HG02610 (cell line): Measurements from ENCODE around the gene NRCAM.
"Not testable (repeated sequence)": the region's sequence is repeated elsewhere in the genome, so short reads cannot be mapped to it uniquely, and the experiment has no call there.

ENCODE experiments used
- ATAC-seq: cut with Tn5 transposase; IDR thresholded peaks from one replicate; pipeline ENCODE4 v1.9.1; 2021; ENCODE audit warnings: mild to moderate bottlenecking, moderate library complexity; ENCODE audit not compliant: unreplicated experiment

The NRCAM gene

GRCh38 chr7:108358553-108358952 lies 97.7 kb downstream of the NRCAM start:
- no peak for ATAC-seq

DNA sequence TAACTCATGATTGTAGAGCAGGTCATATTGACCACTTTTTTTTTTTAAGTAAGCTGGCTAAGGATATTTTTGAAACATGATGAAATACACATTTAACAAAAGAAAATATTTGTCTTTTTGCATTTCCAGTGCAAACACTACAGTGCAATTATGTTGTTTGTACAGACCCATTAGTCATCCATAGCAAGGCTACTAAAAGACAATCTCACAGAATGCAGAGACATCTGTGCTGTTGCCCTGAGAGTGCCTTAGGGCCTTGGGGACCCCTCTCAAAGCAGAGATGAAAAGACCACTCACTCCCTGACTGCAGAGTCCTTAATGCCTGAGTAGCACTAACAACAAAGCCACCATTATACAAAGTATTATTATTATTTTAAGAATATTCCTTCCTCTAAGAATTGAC lies 104.5 kb downstream of the NRCAM start:
- no peak for ATAC-seq

GRCh38 chr7:108348913-108349312 lies 107.3 kb downstream of the NRCAM start:
- no peak for ATAC-seq

DNA sequence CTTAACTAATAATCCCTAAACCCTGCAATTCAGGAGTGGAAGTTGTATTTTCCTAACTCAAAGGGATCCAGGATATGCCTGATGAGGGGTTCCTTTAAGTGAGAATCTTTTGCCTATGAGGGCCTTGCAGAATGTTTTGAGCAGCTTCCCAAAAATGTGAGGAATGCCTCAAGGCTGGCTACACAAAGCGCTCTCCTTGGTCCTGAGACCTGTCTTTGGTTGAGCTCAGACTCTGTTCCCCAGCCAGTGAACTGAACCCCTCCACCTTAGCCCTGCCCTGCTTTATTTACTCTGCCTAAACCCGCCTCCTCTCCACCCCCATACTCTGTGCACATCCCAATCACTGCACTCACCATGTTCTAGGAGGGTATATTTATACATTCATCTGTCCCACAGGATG lies 108.6 kb downstream of the NRCAM start:
- ATAC-seq: no peak

GRCh38 chr7:108345710-108346336 lies 110.4 kb downstream of the NRCAM start:
- ATAC-seq: no peak

DNA sequence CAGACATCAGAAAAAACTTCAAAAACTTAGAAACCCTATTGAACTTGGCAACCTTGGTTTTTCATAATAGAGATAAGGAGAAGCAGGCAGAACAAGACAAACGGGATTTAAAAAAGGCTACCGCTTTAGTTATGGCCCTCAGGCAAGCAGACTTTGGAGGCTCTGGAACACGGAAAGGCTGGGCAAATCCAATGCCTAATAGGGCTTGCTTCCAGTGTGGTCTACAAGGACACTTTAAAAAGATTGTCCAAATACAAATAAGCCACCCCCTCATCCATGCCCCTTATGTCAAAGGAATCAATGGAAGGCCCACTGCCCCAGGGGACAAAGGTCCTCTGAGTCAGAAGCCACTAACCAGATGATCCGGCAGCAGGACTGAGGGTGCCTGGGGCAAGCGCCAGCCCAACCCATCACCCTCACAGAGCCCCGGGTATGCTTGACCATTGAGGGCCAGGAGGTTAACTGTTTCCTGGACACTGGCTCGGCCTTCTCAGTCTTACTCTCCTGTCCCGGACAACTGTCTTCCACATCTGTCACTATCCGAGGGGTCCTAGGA lies 115.3 kb downstream of the NRCAM start:
- no peak for ATAC-seq

DNA sequence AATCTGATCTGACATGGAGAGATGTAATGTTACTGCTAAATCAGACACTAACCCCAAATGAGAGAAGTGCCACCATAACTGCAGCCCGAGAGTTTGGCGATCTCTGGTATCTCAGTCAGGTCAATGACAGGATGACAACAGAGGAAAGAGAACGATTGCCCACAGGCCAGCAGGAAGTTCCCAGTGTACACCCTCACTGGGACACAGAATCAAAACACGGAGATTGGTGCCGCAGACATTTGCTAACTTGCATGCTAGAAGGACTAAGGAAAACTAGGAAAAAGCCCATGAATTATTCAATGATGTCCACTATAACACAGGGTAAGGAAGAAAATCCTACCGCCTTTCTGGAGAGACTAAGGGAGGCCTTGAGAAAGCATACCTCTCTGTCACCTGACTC lies 115.8 kb downstream of the NRCAM start:
- ATAC-seq: not testable (repeated sequence)

DNA sequence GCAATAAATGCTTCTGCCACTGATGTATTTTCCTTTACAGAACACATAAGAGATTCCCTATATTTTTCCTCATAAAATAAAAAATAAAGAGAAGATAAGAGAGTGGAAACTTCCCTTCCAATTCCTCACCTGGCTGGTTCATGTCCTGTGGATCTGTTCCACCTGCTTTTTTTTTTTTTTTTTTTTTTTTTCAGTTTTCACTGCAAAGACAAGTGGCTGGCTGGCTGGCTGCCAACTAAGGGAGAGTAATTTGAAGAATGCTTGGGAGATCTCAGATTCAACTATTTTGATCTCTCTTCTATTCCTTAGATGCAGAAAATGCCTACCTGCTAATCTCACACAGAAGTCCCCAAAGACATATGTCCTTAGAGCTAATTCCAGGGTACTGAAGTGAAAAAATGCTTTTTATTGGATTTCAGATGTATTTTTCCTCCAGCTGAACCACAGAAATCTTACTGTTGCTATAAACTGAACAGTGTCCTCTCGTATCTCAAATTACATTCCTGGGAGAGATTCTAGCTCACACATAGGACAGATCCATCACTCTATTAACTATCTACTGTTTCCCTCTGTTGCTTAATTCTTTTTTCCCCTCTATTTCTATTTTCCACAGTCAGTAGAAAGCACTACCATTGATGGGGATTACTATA lies 120.8 kb downstream of the NRCAM start:
- ATAC-seq: no peak

GRCh38 chr7:108332937-108333336 lies 123.3 kb downstream of the NRCAM start:
- no peak for ATAC-seq

DNA sequence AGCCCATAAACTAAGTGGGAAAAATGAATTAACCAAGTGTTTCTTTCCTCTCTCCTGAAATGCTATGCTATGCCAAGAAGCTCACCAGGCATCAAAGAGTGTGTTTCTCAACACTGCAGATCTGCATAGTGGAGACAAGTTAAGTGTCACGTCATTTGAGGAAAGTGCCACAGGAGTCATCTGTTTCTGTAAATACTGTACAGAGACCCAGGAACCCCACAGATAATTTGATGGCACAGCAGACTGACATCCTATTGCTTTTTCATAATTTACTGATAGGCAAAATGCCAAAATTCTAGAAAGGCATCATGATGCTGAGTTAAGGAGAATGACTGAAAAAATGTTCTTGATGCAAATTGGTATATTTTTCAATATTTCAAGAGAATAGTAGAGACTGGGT lies 124.3 kb downstream of the NRCAM start:
- ATAC-seq: no peak

DNA sequence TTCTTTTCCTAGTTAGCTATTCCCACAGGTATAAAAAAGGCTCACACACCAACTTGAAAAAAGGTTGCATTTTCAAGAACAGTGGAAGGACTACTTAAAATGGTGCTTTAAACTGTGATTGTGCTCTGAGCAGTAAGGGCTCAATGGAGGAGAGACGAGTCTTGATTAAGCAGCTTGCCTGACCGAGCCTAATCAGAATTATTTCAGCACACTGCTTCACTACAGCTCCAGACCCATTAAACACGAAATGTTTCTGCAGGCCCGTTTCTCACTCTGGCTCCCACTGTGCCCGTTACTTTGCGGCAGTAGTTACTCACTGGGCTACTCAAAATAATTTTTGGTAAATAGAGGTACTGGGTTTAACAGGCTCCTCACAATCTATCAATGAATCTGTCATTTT lies 126.0 kb downstream of the NRCAM start:
- no peak for ATAC-seq

DNA sequence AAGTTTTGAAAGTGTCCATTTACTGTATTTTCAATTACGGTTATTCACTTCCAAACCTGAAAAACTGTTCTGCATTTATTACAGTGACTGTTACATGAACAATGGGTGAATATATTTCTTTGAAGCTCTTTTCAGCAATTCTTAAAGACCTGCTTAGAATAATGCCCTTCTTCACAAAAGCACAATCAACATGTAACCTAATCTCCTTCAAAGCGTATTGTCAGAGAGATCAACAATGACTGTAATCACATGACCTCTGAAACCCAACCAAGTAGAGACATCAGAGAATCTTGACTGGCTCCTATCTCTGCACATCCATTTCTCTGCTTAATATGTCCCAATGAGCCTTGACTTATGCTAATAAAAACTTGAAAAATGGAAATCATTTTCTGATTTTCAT lies 126.7 kb downstream of the NRCAM start:
- ATAC-seq: no peak

GRCh38 chr7:108328174-108328651 lies 128.0 kb downstream of the NRCAM start:
- ATAC-seq: peak; percentile 51

GRCh38 chr7:108327353-108327752 lies 128.9 kb downstream of the NRCAM start:
- ATAC-seq: peak; percentile 45

- no peak for ATAC-seq
Observed at GRCh38 chr7:108326938-108327337, 129.3 kb downstream of the NRCAM start.

GRCh38 chr7:108324053-108325038 lies 131.9 kb downstream of the NRCAM start:
- no peak for ATAC-seq

DNA sequence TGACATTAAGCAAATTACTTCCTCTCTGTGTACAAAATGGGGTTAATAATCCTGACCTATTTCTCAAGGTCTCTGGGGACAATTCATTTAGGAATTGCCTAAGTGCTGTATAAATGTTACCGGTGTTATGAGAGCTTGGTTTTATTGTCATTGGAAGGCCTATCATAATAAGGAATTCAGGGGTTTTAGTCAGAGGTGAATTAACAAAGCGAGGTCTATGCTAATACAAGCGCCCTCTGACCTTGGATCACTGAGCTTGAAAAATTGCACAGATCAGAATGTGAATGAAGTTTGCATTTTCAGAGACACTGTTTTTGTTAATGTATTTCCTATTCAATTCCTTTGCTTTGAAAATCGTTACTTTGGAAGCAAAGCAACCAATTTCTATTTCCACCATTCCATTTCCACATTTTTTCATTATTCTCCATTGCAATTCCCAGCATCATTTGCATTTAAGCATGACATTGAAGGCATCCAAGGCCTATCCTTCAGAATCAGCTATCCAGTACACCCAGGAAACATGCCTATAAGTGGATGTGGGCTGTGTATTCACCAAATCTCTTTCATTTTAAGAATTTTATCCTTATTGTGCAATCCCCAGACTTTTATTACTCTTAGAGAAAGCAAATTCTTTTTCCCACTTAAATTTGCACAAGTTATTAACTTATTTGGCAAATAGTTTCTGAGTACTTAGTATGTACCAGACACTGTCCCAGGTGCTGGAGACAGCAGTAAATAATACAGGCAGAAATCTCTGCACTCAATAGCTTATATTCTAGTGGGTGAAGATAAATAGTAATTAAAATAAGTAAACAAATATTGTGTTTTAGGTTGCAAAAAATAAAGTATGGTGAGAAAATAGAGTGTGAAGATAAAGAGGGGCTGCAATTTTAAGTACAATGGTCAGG lies 133.1 kb downstream of the NRCAM start:
- no peak for ATAC-seq

DNA sequence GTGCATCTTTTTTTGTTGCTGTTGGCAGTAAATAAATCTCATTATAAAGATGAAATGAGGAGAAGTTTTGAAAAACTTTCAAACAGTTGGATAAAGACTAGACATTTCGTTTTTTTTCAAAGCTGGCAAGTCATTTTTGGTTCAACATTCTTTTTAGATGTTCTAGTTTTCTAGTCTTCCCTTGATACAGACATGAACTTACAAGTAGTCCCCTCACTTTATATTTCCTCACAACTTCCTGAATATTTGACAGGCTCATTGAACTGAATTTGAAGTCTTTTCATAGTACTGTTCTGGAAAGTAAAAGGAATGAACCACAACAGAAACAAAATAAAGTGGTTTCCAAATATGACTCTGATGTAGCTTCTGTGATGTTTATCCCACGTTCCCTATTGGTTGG lies 134.2 kb downstream of the NRCAM start:
- ATAC-seq: no peak

- ATAC-seq: no peak
Observed at GRCh38 chr7:108321359-108321758, 134.9 kb downstream of the NRCAM start.

DNA sequence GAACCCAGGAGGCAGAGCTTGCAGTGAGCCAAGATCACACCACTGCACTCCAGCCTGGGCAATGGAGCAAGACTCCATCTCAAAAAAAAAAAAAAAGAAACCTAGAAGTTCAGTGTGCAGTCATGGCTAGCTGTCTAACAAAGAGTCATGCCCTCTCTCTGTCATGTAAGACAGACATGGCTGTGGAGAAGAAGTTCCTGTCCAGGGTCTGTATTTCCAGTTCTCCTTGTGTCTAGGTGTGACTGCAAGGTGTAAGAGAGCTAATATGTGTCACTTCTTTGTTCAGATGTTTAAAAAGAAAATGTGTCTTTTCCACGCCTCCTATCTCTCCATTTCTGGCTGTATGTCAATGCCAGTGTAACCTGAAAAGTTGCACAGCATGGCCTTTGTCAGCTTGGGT lies 139.5 kb downstream of the NRCAM start:
- ATAC-seq: no peak
